Tibial artery (tissue), 4 donors: ENCODE measurements around the gene TUBGCP3.

ENCODE experiments used
- DNase-seq, 2 donors: peaks; one replicate each; pipeline ENCODE4 v3.0.0-alpha.2; 2019
- H3K27ac ChIP-seq, 2 donors: fragments of 200-600 bp; sonication (generic) in 1 of 2; 1 replicate in 1 of 2; 2 replicates in 1 of 2; pipeline ENCODE4 v1.5.1; 2018 to 2019; ENCODE audit warnings: mild to moderate bottlenecking in 1 of 2
- H3K27me3 ChIP-seq, 2 donors: fragments of 200-600 bp; sonication (generic) in 1 of 2; one replicate each; pipeline versions ENCODE4 v1.5.1 to v1.6.0; 2016 to 2019
- H3K36me3 ChIP-seq, 3 donors: fragments of 200-600 bp; sonication (generic) in 2 of 3; one replicate each; pipeline ENCODE4 v1.5.1; 2016 to 2019; ENCODE audit warnings: mild to moderate bottlenecking in 2 of 3
- H3K4me1 ChIP-seq, 4 donors: fragments of 200-600 bp; sonication (generic) in 2 of 4; 1 replicate in 3 of 4; 2 replicates in 1 of 4; pipeline ENCODE4 v1.5.1; 2016 to 2019
- H3K4me3 ChIP-seq, 2 donors: fragments of 200-600 bp; sonication (generic) in 1 of 2; 1 replicate in 1 of 2; 2 replicates in 1 of 2; pipeline ENCODE4 v1.5.1; 2018 to 2019; ENCODE audit warnings: mild to moderate bottlenecking in 2 of 2
- H3K9me3 ChIP-seq, 3 donors: fragments of 200-600 bp; sonication (generic) in 1 of 3; one replicate each; pipeline ENCODE4 v1.5.1; 2016 to 2019
- intact Hi-C: fragments of 100-400 bp; cut with DNase I; formaldehyde crosslinking; loops from one replicate; pipeline ENCODE4 v1.15.0; 2023; ENCODE audit warnings: low total_unique reads
- TF ChIP-seq, protein P1 (sequence below), 2 experiments: fragments of 200-600 bp in 1 of 2; fragments of 450-650 bp in 1 of 2; IDR thresholded peaks; one replicate each; pipeline ENCODE4 v1.5.1; 2017 to 2019; ENCODE audit warnings: antibody characterized with exemption in 2 of 2, mild to moderate bottlenecking in 1 of 2, moderate library complexity in 1 of 2

TUBGCP3 gene

GRCh38 chr13:112441226-112441625 lies 146.7 kb downstream of the TUBGCP3 start:
- intact Hi-C loops: loop anchor here (5.0 kb wide), 1 partner anchor 969 kb away; no protein-coding TSS in a partner anchor
- H3K4me1 ChIP-seq: no peaks in the 10 kb centered on the region
- H3K27ac ChIP-seq: no peak overlapping the region
- no peaks in the 10 kb centered on the region for H3K36me3 ChIP-seq
- H3K27me3 ChIP-seq: peaks cover 0 to 50% of the 10 kb centered on the region in 2 donors
- peaks cover 0 to 4% (median 0%) of the 10 kb centered on the region in 3 donors for H3K9me3 ChIP-seq
- TF ChIP-seq, protein P1, sequence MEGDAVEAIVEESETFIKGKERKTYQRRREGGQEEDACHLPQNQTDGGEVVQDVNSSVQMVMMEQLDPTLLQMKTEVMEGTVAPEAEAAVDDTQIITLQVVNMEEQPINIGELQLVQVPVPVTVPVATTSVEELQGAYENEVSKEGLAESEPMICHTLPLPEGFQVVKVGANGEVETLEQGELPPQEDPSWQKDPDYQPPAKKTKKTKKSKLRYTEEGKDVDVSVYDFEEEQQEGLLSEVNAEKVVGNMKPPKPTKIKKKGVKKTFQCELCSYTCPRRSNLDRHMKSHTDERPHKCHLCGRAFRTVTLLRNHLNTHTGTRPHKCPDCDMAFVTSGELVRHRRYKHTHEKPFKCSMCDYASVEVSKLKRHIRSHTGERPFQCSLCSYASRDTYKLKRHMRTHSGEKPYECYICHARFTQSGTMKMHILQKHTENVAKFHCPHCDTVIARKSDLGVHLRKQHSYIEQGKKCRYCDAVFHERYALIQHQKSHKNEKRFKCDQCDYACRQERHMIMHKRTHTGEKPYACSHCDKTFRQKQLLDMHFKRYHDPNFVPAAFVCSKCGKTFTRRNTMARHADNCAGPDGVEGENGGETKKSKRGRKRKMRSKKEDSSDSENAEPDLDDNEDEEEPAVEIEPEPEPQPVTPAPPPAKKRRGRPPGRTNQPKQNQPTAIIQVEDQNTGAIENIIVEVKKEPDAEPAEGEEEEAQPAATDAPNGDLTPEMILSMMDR (IDR thresholded peaks at IDR 0.05): no peak
- H3K4me3 ChIP-seq: no peak overlapping the region
- DNase-seq: no peak

DNA sequence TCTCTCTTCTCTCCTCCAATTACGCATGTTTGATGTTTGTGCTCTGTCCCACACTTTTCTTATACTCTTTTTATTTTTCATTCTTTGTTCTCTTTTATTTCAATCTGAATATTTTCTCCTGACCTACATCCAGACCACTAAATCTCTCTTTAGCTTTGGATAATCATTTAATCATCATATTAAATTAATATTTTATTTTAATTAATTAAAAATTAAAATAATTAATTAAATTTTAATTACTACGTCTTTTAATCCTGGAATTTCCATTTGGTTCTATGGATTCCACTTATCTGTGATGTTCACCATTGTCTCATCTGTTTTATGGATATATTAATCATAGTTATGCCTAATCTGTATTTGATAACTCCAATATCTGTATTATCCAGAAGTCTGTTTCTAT lies 149.4 kb downstream of the TUBGCP3 start:
- Histone ChIP-seq H3K27me3 (peaks cover 0 to 29% of the 10 kb centered on the region in 2 donors), H3K27ac (no peak overlapping the region), H3K4me3 (no peak overlapping the region), H3K4me1 (no peaks in the 10 kb centered on the region), H3K9me3 (peaks cover 0 to 4% (median 0%) of the 10 kb centered on the region in 3 donors), H3K36me3 (no peaks in the 10 kb centered on the region)
- TF ChIP-seq, protein P1 (IDR thresholded peaks at IDR 0.05): no peak
- intact Hi-C loops: no loop called here
- no peak for DNase-seq

DNA sequence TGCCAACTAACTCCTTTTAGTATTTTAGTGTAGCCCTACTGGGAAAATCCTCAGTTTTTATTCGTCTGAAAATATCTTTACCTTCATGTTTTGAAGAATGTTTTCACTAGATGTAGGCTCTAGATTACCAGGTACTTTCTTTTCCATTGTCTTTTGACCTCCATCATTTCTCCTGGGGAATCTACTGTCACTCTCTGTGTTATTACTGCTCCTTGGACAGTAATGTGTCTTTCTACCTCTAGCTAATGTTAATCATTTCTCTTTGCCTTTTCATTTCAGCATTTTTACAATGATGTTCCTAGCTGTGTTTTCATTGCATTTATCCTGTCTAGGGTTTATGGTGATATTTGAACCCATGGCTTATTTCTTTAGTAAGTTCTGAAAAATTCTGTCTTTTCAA lies 149.9 kb downstream of the TUBGCP3 start:
- H3K36me3 ChIP-seq: no peaks in the 10 kb centered on the region
- intact Hi-C loops: no loop called here
- peaks cover 0 to 4% (median 0%) of the 10 kb centered on the region in 3 donors for H3K9me3 ChIP-seq
- no peak for DNase-seq
- no peaks in the 10 kb centered on the region for H3K4me1 ChIP-seq
- no peak overlapping the region for H3K4me3 ChIP-seq
- TF ChIP-seq, protein P1 (IDR thresholded peaks at IDR 0.05): no peak
- H3K27ac ChIP-seq: no peak overlapping the region
- peaks cover 0 to 24% of the 10 kb centered on the region in 2 donors for H3K27me3 ChIP-seq

- no peak for DNase-seq
- H3K4me3 ChIP-seq: no peak overlapping the region
- intact Hi-C loops: no loop called here
- H3K9me3 ChIP-seq: peaks cover 0 to 4% (median 0%) of the 10 kb centered on the region in 3 donors
- H3K27ac ChIP-seq: no peak overlapping the region
- TF ChIP-seq, protein P1 (IDR thresholded peaks at IDR 0.05): no peak
- H3K27me3 ChIP-seq: peaks cover 0 to 6% of the 10 kb centered on the region in 2 donors
- H3K36me3 ChIP-seq: no peaks in the 10 kb centered on the region
- no peaks in the 10 kb centered on the region for H3K4me1 ChIP-seq
These were observed 152.0 kb downstream of the TUBGCP3 start for GRCh38 chr13:112435973-112436372.
